ENCODE measurements around the gene RHPN2. TPM values are rescaled to one million over a fixed set of nuclear protein-coding genes. Genes with fewer than 3 reads are reported as not detected.

The RHPN2 gene
- total and polyA plus RNA-seq, 2 of the 13 experiments (the other 11 are each of a cell fraction or from before 2014, with no cell fraction given), result 20.3 to 48.0 TPM

GRCh38 chr19:32971715-32972540 is 92.8 kb downstream of the RHPN2 start, which contains the start of the genes CEP89 and FAAP24 (continued):
- TF ChIP-seq ZNF18 (CRISPR knock-in tag; IDR thresholded peaks at IDR 0.05; ENCODE audit: insufficient replicate concordance), result no peak
- 0 out of 2 replicates have a peak, but pooled peaks have one; percentile 29 for TF ChIP-seq TOE1 (CRISPR knock-in tag; IDR thresholded peaks at IDR 0.05)
- no peak for TF ChIP-seq NBN (conservative IDR thresholded peaks at IDR 0.05)
- no peak for TF ChIP-seq GTF3A (CRISPR knock-in tag; conservative IDR thresholded peaks at IDR 0.05)
- TF ChIP-seq ZNF724P (CRISPR knock-in tag; IDR thresholded peaks at IDR 0.05; ENCODE audit: borderline replicate concordance), result peak; percentile 100
- peak; percentile 50; the same call in 1 of the 2 replicates for TF ChIP-seq ZNF230 (CRISPR knock-in tag; IDR thresholded peaks at IDR 0.05)
- TF ChIP-seq EEA1 (CRISPR knock-in tag; IDR thresholded peaks at IDR 0.05; ENCODE audit: borderline replicate concordance), result no peak
- no peak for TF ChIP-seq ATM (IDR thresholded peaks at IDR 0.05; ENCODE audit: borderline replicate concordance)
- TF ChIP-seq ZUFSP (CRISPR knock-in tag; IDR thresholded peaks at IDR 0.05; ENCODE audit: borderline replicate concordance), result no peak
- TF ChIP-seq SIN3B (IDR thresholded peaks at IDR 0.05; ENCODE audit: low read length), result peak; percentile 85
- TF ChIP-seq THAP8 (CRISPR knock-in tag; IDR thresholded peaks at IDR 0.05; ENCODE audit: borderline replicate concordance), result no peak
- no peak for TF ChIP-seq EED (CRISPR knock-in tag; IDR thresholded peaks at IDR 0.05)
- TF ChIP-seq ZC3H13 (CRISPR knock-in tag; IDR thresholded peaks at IDR 0.05), result peak; percentile 92
- TF ChIP-seq ZNF605 (CRISPR knock-in tag; IDR thresholded peaks at IDR 0.05), result no peak
- peak; percentile 33; the same call in 1 of the 2 replicates for TF ChIP-seq ZNF383 (CRISPR knock-in tag; IDR thresholded peaks at IDR 0.05; ENCODE audit: borderline replicate concordance)
- TF ChIP-seq NFYC (CRISPR knock-in tag; IDR thresholded peaks at IDR 0.05), result peak; percentile 100
- TF ChIP-seq POLR2AphosphoS5 (IDR thresholded peaks at IDR 0.05; ENCODE audit: low read depth, low read length), result peak; percentile 63
- no peak for TF ChIP-seq ARNTL (CRISPR knock-in tag; IDR thresholded peaks at IDR 0.05)
- no peak for TF ChIP-seq ZNF776 (CRISPR knock-in tag; IDR thresholded peaks at IDR 0.05)
- no peak for TF ChIP-seq NFE2 (CRISPR knock-in tag; IDR thresholded peaks at IDR 0.05)
- TF ChIP-seq HBP1 (CRISPR knock-in tag; IDR thresholded peaks at IDR 0.05; ENCODE audit: low read depth), result peak; percentile 83; the same call in 1 of the 2 replicates
- TF ChIP-seq TRIM22 (IDR thresholded peaks at IDR 0.05), result no peak
- no peak for TF ChIP-seq RFXANK (CRISPR knock-in tag; IDR thresholded peaks at IDR 0.05)
- TF ChIP-seq NFYB (CRISPR knock-in tag; IDR thresholded peaks at IDR 0.05), result peak; percentile 99
- TF ChIP-seq AGO2 (optimal IDR thresholded peaks at IDR 0.05; ENCODE audit: low read depth, low read length), result no peak

All from HepG2 (cell line).